Measurements from ENCODE around the gene PARD3B.

Gene PARD3B

DNA sequence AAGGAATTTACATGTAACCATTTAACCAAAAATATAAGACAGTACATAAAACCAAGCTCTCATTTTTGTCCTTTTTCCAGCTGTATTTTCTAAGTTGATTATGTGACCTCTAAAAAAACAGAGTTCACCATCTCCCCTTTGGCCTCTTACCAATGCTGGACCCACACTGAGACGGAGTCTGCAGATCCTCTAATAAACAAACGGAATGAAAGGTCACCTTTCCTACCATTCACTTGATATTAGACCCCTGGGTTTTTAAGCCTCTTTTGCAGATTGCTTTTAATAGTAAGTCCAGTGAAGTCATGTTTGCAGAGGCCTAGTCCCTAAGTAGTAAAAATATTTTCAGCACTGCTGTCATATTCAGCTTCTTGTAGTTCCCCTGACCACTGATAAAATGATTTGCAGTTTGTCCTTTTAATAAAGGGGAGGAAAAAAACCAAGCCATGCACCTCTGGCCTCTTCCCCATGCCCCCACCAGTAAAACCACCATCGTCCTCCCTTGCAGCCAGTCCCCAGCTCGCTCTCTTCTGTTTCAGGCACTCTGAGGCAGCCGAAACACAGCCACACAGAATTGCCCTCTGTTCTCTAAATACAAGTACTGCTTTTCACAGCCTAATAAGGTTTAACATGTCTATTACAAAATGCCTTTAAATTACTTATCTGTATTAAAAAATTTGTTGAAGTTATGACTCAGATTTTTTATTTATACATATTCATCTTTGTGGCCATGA, 427.5 kb downstream of the PARD3B start:
- DNase-seq, result no peak

DNA sequence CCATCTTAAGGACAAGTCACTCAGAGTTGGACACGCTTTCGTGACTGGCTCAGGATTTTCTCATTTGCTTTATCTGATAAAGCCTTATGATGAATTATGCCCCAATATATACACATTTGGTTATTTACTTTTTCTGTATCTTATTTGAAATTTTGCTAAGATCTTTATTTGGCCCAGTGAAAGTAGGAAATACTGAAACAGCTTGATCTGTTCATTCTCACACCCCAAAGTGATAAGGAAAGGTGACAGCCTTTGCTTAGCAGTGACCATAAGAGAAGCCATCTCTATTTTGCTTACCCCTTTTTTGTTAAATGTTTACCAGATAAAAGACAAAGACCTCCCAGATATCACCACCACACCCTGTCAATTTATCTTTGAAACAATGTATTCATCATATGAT, 428.3 kb downstream of the PARD3B start:
- no peak for DNase-seq

DNA sequence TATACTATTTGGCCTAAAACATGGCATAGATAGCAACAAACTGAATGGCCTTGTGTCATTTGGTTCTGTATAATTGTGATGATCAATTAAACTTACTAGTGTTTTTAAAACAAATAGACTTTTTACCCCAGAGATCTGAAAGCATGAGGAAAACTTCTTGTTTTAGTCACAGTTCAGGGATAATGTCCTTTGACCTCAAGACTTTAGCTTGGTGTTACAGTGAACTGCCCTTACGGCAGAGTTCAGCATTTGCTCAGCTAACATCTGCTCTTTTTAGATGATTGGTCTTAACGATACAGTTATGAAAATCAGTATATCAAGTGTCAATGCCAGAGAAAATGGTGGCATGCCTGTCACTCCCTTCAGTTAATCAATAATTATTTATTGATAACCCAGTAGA, 429.2 kb downstream of the PARD3B start:
- no peak for DNase-seq

DNA sequence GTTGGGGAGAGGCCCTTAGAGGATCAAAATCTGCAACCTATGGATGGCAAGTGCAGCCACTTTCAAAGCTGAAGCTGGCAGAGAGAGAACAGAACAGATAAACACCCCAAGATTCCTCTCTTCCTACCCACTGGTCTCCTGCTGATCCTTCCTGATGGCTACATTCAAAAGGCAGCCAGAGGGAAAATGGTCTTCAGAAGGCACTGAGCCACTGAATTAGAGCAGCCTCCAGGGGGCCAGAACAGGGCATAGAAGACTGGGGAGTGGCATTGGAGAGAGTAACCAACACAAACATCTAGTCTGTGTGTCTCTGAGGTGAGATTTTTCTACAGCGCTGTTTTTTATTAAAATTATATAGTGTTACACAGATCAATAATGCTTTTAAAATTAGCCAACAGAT, 432.6 kb downstream of the PARD3B start:
- no peak for DNase-seq

DNA sequence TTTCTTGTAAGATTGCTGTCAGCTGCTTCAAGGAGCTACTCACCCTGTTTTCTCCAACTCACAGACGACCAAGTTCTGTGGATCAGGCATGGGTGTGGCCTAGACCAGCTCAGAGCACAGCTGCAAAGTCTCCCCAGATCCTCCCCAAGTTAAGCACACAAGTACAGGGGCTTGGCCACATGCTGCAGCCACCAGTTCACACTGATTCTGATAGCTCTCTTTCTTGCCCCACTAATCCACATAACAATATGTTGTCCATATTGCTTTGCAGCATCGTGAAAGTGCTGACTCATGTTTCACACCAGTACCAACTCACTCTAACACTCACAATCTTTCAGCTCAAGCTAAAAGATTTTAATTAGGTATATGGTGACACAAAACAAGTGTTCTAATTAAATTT, 437.0 kb downstream of the PARD3B start:
- no peak for DNase-seq

DNA sequence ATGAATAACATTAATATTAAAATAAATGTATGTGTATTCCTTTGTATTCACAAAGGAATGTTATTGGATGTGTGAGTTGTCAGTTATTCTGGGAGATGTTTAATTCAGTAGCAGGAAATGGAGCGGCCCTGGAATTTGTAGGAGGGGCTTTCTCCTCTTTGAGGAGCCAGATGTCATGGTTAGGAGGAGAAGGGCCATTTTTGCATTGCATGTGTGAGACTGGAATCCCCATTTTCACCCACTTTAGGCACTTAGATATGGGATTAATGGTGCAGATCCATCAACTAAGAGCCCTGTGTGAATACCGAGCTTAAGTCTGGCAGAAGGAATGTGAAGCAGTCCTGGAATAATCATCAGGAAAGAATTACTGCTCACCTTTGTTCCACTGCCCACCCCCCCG, 439.2 kb downstream of the PARD3B start:
- no peak for DNase-seq

DNA sequence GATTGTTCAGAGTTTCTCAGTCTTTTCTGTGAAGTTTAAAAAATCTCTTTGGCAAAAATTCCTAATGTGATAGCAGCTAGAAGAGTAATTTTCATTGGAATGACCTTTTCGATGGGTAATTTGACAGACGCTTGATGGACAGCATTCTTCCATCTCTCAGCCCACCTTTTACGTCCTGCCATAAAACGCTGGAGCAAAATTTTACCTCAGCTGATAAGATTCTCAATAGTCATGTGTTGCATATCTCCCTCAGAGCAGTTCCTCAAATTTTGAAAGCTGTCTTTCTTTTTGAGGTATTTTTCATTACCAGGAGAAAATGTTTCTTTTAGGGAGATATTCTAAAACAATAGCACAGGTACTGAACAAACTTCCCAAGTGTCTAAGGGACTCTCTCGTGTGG, 441.4 kb downstream of the PARD3B start:
- no peak for DNase-seq

DNA sequence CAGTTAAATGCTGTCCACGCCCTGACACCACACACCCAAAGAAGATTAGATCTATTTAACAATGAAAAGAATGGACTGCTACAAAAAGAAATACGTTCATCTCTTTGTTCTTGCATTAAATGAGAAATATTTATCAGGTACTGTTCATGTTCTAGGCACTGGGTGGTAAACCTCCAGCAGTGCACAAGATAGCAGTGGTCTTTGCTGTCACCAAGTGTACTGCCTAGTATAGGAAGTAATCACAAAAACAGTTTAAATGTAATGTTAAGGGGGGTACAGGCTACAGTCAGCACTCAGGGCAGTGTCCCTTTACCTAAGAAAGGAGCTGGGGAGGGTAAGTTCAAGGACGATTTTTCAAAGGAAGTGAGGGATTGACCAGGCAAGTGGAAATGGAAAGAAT, 443.6 kb downstream of the PARD3B start:
- no peak for DNase-seq

DNA sequence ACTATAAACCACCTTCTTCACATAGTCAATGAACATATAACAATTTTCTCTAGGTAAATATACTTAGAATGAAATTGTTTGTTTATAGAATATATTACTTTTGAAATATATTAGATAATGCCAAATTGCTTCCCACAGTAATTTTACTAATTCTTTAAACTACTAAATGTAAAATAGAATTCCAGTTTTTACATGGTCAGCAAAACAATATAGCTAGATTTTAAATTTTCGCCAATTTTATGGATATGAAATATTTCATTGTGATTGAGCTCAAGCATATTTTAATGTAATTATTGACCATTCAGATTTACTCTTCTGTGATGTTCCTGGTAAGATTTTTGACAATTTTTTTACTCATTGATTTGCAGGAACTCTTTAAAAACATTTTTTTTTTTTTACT, 444.6 kb downstream of the PARD3B start:
- DNase-seq, result no peak

DNA sequence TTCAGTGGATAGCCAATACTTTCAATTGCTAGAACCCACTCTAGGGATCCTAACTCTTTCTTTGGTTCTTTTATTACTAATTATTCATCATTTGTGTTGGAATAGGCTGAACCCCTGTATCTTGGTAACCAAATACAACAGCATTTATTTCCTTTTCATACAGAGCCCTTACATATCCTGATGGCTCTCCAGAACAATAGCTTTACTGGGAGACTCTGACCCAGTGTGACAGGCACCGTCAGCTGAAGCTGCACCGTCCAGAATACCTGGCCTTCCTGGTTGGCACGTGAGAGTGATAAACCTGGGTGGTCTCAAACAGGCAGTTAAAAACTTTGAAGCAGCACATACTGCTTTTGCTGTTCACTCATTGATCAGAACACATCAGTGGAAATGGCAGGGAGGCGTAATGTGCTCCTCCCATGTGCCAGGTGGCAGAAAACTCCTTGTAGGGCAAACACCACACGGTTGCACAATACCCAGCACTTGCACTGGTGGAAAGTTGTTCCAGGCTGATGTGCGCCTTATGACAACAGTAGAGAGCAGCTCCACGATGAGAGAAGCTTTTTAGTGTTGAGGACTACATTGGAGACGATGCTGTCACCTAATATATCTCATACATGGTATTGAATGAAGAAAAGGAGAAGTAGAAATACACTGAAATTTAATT, 456.2 kb downstream of the PARD3B start:
- DNase-seq, result no peak

DNA sequence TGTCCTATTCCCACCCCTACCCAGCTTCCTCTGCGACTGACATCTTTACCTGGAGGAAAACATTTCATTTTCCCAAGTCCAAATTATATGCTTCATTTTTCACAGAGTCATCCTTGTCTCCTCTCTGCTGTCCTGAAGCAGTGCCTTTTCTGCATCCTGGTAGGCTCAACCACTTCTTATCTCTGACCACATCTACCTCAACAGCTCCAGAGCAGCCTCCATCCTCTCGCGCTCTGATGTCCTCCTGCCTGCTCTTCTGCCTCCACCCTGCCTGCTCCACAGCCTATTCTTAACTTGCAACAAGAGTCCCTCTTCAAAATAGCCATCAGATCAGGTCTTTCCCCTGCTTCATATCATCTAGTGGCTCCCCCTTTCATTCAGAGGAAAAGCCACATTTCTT, 457.1 kb downstream of the PARD3B start:
- DNase-seq, result no peak

DNA sequence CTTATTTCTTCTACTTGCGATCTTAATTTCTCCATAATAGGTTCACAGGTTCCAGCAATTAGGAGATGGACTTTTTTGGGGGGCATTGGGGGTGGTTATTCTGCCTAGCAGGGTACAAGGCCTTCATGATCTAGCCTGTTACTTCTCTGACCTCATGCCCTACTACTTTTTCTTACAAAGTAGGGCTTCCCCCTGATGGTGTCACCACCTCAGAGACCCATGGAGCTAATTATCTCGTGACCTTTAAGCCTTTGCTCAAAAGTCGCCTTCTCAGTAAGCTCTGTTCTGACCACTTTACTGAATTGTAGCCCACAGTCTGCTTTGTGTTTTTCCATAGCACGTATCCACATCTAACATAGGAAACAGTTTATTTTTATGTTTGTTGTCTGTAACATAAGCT, 458.0 kb downstream of the PARD3B start:
- DNase-seq, result no peak

DNA sequence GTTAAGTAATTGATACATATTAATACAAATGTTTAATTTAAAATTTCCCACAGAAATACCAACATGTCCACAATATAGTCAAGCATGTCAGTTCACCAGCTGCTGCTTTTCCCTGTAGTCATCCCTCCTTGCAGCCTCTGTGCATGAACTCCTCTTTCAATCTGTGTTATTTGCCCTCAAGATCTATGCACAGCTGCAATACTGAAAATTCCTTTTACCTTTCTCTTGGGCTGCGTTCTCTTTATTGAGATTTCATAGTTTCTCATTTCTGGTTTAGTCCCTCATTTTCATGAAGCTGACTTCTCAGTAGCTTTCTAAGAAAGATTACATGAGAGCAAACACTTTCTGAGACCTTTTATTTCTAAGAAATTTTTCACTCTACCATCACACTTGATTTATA, 464.9 kb downstream of the PARD3B start:
- no peak for DNase-seq

DNA sequence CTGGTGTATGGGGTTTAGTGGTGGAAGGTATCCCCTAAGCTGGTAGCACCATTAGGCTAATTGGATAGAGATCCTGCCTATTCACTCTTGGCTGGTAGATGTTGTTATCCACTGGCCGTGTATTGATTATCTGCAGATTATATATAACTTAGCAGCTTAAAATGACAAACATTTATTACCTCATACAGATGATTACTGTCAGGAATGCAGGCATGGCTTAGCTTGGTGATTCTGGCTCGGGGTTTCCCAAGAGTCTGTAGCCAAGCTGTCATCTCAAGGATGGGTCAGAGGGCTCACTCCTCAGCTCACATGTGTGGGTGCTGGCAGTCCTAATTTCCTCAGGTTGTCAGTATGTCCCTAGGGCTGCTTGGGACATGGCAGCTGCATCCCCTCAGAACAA, 465.8 kb downstream of the PARD3B start:
- no peak for DNase-seq

DNA sequence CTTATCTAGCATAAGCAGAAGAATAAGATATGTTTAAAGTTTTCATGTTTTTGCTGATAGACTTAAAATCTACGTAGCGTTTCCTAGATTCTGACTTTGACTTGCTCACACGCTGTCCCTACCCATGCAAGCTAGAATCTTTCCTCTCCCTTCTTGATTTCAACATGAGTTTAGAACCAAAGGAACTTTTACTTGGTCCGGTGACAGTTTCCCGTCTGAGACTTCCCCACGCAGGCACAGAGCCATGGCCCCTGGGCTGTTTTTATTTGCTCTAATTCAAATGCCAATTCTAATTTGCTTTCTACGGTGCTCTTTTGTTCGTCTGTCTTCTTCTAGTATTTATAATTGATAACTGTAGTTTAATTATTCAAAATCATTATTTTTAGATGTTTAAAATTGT, 467.7 kb downstream of the PARD3B start:
- DNase-seq, result no peak

DNA sequence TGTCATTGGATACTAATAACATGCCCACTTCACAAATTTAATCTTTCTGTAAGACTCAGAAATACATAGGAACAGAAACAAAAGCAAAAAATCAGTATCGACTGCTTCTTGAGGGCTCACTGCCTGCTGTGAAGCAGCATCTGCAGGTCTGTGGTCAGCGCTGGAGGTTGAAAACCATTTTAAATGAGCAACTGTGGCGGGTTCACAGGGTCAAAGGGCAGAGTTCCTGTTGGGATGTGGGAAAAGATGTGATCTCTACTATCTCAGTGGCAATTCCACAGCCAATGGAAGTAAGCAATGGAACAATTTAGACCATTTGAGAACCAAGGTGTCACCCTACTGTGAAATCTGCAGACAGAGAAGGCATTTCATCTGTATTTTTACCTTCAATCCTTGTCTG, 468.3 kb downstream of the PARD3B start:
- DNase-seq, result no peak

DNA sequence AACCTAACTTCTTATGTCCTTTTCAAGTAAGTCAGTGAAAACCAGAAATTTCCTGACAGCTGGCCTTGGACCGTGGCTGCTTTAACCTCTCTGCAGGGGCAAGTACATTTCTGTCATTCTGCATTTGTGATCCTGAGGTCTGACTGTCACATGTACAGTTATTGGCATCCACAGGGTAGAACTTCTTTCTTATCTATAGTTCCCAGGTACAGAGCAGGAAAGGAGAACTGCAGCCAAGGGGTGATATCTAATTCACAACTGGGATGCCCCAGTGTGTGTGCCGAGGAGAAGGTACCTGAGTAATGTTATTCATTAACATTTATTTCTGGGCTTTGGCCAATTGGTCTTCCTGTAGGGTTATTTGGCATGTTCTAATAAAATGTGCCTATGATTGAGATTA, 468.9 kb downstream of the PARD3B start:
- no peak for DNase-seq

DNA sequence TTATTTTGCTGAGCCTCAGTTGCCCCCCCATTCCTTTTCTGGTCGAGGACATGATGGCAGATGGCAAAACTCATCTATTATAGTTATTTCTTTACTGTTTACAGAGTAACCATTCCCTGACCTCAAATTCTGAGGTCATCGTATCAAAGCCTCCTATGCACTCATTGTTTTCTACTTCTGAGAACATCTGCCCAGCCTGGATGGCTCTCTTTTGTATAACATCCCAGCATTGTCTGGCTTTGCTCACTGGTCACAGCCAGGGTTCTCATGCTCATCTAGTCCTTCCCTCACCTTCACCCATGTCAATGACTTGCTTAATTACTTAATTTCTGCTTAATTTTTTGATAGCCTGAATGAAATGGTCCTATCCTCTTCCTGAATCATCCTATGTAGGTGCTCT, 472.1 kb downstream of the PARD3B start:
- DNase-seq, result no peak

DNA sequence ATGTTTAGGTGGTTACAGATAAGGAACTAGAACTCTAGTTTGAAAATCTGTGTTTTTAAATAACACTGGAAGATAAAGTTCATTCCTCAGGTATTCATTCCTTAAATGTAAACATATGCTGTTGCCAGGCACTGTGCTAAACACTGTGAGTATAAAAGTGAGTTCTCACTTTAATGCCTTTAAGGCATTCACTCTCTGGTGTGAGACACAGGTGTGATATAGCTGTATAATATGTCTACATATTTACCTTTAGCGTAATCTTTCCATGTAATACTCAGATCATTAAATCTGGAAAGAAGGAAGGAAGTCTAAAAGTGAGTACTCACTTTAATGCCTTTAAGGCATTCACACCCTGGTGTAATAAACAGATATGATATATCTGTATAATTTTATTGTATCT, 472.6 kb downstream of the PARD3B start:
- DNase-seq, result no peak

DNA sequence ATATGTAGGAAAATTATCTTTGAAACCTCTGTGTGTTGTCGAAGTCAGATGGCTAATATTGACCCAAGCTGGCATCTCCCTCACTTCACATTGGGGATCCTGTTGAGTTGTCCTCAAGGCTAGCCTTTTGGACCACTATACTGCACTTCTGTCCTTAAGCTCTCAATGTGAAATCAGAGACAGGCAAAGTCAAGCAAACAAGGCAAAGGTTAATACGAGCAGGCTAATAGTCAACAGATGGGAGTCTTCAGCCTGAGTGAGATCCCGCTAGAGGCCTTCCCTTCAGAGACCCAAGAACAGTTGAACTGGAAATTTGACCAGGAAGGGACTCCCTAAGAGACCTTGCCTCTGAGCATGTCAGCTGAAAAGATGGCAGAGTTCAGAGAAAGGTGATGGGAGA, 475.4 kb downstream of the PARD3B start:
- no peak for DNase-seq

DNA sequence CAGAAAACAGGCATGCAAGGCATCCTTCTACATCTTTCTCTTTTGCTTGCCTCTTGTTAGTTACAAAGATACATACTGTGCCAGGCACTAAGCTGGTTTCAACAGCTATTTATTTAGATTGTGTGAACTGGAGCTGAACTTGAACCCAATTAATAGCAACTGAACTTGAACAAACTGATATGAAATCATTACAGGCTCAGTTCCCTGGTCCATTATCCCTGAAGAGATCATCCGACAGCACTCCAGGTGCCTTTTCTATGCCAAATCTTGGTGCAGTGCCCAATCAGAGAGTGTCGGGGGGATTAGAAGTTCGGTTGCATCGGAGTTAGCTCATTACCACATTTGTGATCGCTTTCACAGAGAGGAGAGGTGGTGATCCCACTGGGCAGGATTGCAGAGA, 477.6 kb downstream of the PARD3B start:
- DNase-seq, result peak; percentile 77

DNA sequence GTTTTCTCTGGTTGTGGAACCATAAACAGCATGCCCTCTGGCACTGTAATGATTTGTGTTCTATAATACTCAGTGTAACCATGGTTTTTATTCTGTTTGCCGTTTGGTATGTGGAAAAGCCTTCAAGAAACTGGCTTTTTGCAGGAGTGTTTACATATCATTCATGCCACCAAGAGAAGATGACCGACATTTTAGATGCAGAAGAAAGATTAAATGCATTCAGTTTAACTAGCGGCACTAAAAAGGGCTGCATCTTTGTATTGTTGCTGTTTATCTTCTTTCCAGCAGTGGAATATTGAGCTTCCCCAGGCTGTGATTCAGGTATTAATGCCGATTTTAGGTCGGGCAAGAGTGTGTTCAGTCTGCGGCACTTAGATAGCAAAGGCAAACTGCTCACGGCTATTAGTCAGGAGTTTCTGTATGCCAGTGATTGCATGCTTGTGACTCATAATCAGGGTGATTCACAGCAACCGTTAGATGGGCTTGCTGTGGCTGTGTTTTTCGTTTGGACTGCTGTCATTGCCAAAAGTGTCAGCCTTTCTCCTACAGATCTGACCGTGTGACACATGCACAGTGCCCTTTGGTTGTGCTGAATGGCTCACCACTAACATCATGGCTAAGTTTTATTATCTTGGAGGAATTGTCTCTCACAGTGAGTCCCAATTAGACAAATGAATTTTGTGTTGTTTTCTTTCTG, 479.7 kb downstream of the PARD3B start:
- peak; percentile 45 for DNase-seq

DNA sequence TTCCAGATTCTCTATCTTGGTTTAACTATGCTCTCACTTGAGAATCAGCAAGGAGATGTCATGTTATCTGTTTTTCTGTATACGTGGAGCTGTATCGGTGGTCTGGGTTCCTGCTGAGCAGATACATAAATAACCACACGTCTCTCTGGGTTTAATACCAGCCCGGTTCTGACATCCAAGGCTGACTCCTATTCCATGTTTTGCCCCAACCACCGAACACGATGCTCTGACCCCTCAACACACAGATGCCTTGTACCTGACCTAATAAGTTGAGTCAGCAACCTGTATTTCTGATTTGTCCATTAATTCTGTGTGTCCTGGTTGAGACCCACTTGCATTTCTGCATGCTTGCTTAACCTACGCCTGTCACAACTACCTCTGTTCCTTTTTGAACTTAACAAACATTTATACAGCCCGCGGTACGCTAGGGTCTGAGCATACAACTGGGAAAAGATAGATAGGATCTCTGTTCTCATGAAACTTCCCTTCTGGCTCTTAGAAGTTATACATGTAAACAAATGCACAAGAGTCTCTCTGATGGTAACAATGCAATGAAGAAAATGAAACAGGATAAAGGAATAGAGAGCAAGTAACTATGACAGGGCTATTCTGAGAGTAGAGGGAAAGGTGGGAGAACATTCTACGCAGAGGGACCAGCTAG, 480.4 kb downstream of the PARD3B start:
- no peak for DNase-seq

DNA sequence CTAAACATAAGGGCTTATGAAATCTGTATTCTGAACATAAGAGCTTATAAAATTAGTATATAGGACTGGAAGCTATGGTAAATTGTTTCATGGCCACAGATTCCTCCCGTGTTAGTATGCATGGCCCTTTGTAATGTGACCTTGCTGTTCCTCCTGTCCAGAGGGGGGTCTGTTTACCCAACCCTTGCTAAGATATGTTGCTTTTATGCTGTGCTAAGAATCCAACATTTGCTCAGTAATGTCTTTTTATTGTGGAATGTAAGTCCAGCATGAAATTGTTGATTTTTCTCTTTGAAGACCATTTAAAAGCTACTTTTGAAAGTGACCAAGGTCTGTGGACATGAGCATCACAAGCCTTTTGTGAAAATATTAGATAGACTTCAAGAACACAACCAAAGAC, 485.4 kb downstream of the PARD3B start:
- DNase-seq, result no peak

All from NCI-H1694 treated with DMSO at 0.1 percent for 48 hours (cell line).